Astrocyte (in vitro differentiated cells and primary cell): ENCODE data around the gene SLC35B2. TPM values are rescaled to one million over a fixed set of nuclear protein-coding genes. Genes with fewer than 3 reads are reported as not detected.
A peak's percentile ranks its signal among the peaks of the same experiment; 100 is the strongest.

ENCODE experiments used
- DNase-seq: peaks from one replicate; pipeline ENCODE4 v3.0.0-alpha.2; 2010; ENCODE audit warnings: low read depth
- FAIRE-seq: peaks from 2 replicates; lab custom pipeline; 2011; peaks lifted over from hg19 to GRCh38; lab: Jason Lieb, UNC
- H2AFZ ChIP-seq: 2 replicates; pipeline ENCODE4 v1.6.0; 2012; ENCODE audit warnings: low read depth, low read length, inconsistent platforms
- H3K27ac ChIP-seq: 2 replicates; pipeline ENCODE4 v1.5.1; 2011; ENCODE audit warnings: low read depth, low read length, inconsistent platforms
- H3K27me3 ChIP-seq: 2 replicates; pipeline ENCODE4 v1.6.0; 2011; ENCODE audit warnings: low read length, inconsistent platforms; ENCODE audit not compliant: insufficient read depth
- H3K36me3 ChIP-seq: 2 replicates; pipeline ENCODE4 v1.5.1; 2011; ENCODE audit warnings: low read length, inconsistent platforms; ENCODE audit not compliant: insufficient read depth
- H3K4me1 ChIP-seq: 2 replicates; pipeline ENCODE4 v1.5.1; 2011; ENCODE audit warnings: low read length, inconsistent platforms; ENCODE audit not compliant: insufficient read depth
- H3K4me2 ChIP-seq: 2 replicates; pipeline ENCODE4 v1.6.0; 2012; ENCODE audit warnings: low read length, inconsistent platforms
- H3K4me3 ChIP-seq: 2 replicates; pipeline ENCODE4 v1.5.1; 2011; ENCODE audit warnings: low read depth, mild to moderate bottlenecking, low read length, inconsistent platforms; ENCODE audit not compliant: insufficient read depth
- H3K79me2 ChIP-seq: 2 replicates; pipeline ENCODE4 v1.6.0; 2012; ENCODE audit warnings: mild to moderate bottlenecking, low read length, inconsistent platforms; ENCODE audit not compliant: insufficient read depth
- H3K9ac ChIP-seq: 2 replicates; pipeline ENCODE4 v1.6.0; 2012; ENCODE audit warnings: mild to moderate bottlenecking, low read length, inconsistent platforms
- H3K9me3 ChIP-seq: 2 replicates; pipeline ENCODE4 v1.5.1; 2012; ENCODE audit warnings: low read depth, mild to moderate bottlenecking, low read length, inconsistent platforms; ENCODE audit not compliant: insufficient read depth
- H4K20me1 ChIP-seq: 2 replicates; pipeline ENCODE4 v1.6.0; 2012; ENCODE audit warnings: low read length, inconsistent platforms; ENCODE audit not compliant: insufficient read depth
- H3K27ac Mint-ChIP-seq: one replicate; pipeline ENCODE4 v1.8.0; 2021; ENCODE audit warnings: mild to moderate bottlenecking, mixed read lengths; ENCODE audit not compliant: unreplicated experiment
- H3K27me3 Mint-ChIP-seq: one replicate; pipeline ENCODE4 v1.8.0; 2021; ENCODE audit warnings: low read depth, mixed read lengths; ENCODE audit not compliant: unreplicated experiment
- H3K36me3 Mint-ChIP-seq: one replicate; pipeline ENCODE4 v1.8.0; 2021; ENCODE audit warnings: low read depth, mixed read lengths; ENCODE audit not compliant: unreplicated experiment
- H3K4me1 Mint-ChIP-seq: one replicate; pipeline ENCODE4 v1.8.0; 2021; ENCODE audit warnings: low read depth, mixed read lengths; ENCODE audit not compliant: unreplicated experiment
- H3K4me3 Mint-ChIP-seq: one replicate; pipeline ENCODE4 v1.8.0; 2021; ENCODE audit warnings: mild to moderate bottlenecking, moderate library complexity, mixed read lengths; ENCODE audit not compliant: unreplicated experiment
- H3K9me3 Mint-ChIP-seq: one replicate; pipeline ENCODE4 v1.8.0; 2021; ENCODE audit warnings: mild to moderate bottlenecking, mixed read lengths; ENCODE audit not compliant: unreplicated experiment
- EZH2 ChIP-seq: IDR thresholded peaks from 2 replicates; pipeline ENCODE4 v1.6.1; 2012; ENCODE audit warnings: mild to moderate bottlenecking, low read length, inconsistent platforms; ENCODE audit not compliant: insufficient read depth
- total RNA-seq: library from RNA; stranded (reverse); gene quantifications from 2 replicates; pipeline ENCODE4 v1.2.1, GENCODE V29; 2021
- TF ChIP-seq, protein P1 (sequence below): IDR thresholded peaks from 2 replicates; pipeline ENCODE4 v1.5.1; 2011; ENCODE audit warnings: low read depth, mild to moderate bottlenecking, inconsistent platforms, low read length, moderate library complexity; ENCODE audit not compliant: insufficient read depth

SLC35B2 gene
- total RNA-seq, 1 donor from 2014 or later = 61.8 TPM

DNA sequence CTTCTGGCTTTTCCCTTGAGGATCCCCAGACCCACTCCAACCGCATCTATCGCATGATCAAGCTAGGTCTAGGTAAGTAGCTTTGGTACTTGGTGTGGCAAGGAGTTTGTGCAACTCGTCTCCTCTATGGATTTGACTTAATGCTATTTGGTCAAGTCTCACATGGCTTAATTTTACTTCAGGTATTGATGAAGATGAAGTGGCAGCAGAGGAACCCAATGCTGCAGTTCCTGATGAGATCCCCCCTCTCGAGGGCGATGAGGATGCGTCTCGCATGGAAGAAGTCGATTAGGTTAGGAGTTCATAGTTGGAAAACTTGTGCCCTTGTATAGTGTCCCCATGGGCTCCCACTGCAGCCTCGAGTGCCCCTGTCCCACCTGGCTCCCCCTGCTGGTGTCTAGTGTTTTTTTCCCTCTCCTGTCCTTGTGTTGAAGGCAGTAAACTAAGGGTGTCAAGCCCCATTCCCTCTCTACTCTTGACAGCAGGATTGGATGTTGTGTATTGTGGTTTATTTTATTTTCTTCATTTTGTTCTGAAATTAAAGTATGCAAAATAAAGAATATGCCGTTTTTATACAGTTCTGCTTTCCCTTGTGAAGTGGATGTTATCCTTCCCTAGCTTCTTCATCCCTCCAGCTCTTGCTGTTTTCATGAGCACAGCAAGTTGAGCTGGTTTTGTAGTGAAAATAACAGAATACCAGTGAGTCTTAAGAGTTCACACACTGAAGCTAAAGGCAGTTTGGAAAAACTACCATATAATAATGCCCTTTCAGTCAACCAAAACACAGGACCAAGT, 3.8 kb downstream of the SLC35B2 start:
- peaks cover 28% of the 10 kb centered on the region for H3K4me1 ChIP-seq
- no peak overlapping the region for H3K4me3 ChIP-seq
- no peak for DNase-seq
- FAIRE-seq = no peak
- H3K4me3 Mint-ChIP-seq = peak overlapping the region; percentile 72
- H3K9me3 Mint-ChIP-seq = no peaks in the 10 kb centered on the region
- H3K27ac ChIP-seq = no peak overlapping the region
- H3K9ac ChIP-seq = peak overlapping the region; percentile 18
- peaks cover 83% of the 10 kb centered on the region for H3K79me2 ChIP-seq
- H3K27me3 ChIP-seq = no peaks in the 10 kb centered on the region
- no peaks in the 10 kb centered on the region for H3K27me3 Mint-ChIP-seq
- peak overlapping the region; percentile 5 for H3K4me2 ChIP-seq
- peaks cover 37% of the 10 kb centered on the region for H3K36me3 Mint-ChIP-seq
- H3K27ac Mint-ChIP-seq = peak overlapping the region; percentile 56
- no peak for TF ChIP-seq EZH2
- TF ChIP-seq, protein P1, sequence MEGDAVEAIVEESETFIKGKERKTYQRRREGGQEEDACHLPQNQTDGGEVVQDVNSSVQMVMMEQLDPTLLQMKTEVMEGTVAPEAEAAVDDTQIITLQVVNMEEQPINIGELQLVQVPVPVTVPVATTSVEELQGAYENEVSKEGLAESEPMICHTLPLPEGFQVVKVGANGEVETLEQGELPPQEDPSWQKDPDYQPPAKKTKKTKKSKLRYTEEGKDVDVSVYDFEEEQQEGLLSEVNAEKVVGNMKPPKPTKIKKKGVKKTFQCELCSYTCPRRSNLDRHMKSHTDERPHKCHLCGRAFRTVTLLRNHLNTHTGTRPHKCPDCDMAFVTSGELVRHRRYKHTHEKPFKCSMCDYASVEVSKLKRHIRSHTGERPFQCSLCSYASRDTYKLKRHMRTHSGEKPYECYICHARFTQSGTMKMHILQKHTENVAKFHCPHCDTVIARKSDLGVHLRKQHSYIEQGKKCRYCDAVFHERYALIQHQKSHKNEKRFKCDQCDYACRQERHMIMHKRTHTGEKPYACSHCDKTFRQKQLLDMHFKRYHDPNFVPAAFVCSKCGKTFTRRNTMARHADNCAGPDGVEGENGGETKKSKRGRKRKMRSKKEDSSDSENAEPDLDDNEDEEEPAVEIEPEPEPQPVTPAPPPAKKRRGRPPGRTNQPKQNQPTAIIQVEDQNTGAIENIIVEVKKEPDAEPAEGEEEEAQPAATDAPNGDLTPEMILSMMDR = peak; percentile 21
- H3K9me3 ChIP-seq = no peaks in the 10 kb centered on the region
- peaks cover 62% of the 10 kb centered on the region for H3K4me1 Mint-ChIP-seq
- peaks cover 84% of the 10 kb centered on the region for H4K20me1 ChIP-seq
- H3K36me3 ChIP-seq = peaks cover 55% of the 10 kb centered on the region
- no peak overlapping the region for H2AFZ ChIP-seq

DNA sequence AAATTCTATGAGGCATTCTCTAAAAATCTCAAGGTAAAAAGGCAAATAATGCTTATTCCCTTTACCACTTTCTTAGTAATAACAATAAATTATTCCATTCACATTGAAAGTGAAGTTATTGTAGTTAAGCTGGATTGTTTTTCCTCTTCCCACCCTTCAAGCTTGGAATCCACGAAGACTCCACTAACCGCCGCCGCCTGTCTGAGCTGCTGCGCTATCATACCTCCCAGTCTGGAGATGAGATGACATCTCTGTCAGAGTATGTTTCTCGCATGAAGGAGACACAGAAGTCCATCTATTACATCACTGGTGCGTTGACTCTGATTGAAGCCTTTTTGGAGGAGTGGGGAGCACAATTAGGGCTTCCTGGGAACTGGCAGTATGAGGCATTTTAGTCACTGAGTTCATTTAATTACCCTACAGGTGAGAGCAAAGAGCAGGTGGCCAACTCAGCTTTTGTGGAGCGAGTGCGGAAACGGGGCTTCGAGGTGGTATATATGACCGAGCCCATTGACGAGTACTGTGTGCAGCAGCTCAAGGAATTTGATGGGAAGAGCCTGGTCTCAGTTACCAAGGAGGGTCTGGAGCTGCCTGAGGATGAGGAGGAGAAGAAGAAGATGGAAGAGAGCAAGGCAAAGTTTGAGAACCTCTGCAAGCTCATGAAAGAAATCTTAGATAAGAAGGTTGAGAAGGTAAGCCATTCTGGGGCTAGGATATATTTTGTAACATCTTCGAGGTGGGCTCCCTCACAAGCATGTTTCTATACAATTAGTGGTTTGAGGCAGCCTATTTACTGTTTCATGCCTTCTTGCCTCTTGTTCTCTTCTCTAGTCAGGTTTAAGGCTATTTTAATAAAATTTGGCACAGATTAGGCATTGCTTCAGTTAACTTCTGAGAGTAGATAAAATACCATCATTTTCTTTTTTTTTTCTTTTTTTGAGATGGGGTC, 5.5 kb downstream of the SLC35B2 start:
- Mint-ChIP-seq H3K9me3 (peaks cover 3% of the 10 kb centered on the region), H3K36me3 (peaks cover 43% of the 10 kb centered on the region), H3K4me3 (no peak overlapping the region), H3K27me3 (no peaks in the 10 kb centered on the region), H3K4me1 (peaks cover 57% of the 10 kb centered on the region), H3K27ac (peak overlapping the region; percentile 13)
- Histone ChIP-seq H4K20me1 (peaks cover 100% of the 10 kb centered on the region), H3K4me1 (peaks cover 22% of the 10 kb centered on the region), H2AFZ (no peak overlapping the region), H3K36me3 (peaks cover 60% of the 10 kb centered on the region), H3K27me3 (no peaks in the 10 kb centered on the region), H3K9ac (no peak overlapping the region), H3K79me2 (peaks cover 96% of the 10 kb centered on the region), H3K4me3 (no peak overlapping the region), H3K27ac (no peak overlapping the region), H3K9me3 (no peaks in the 10 kb centered on the region), H3K4me2 (peak overlapping the region; percentile 23)
- TF ChIP-seq EZH2 = no peak
- TF ChIP-seq, protein P1 = no peak
- DNase-seq (no peak), FAIRE-seq (no peak)
